ENCODE results near the gene METRN. TPM values are rescaled to one million over a fixed set of nuclear protein-coding genes. Genes with fewer than 3 reads are reported as not detected.

METRN gene
- polyA plus RNA-seq, 1 donor (not counting 4 experiments of a cell fraction or from before 2014, with no cell fraction given): 42.1 TPM

GRCh38 chr16:735982-736453, 21.1 kb downstream of the METRN start:
- Histone ChIP-seq H3K27me3 (ENCODE audit: control insufficient read depth, extremely low read depth, insufficient read depth, low read length) (no peaks in the 10 kb centered on the region), H3K9me1 (ENCODE audit: control insufficient read depth, extremely low read depth, insufficient read depth, low read length) (no peaks in the 10 kb centered on the region), H2AFZ (ENCODE audit: control insufficient read depth, low read length) (no peak overlapping the region), H3K4me3 (ENCODE audit: control insufficient read depth in 2 of 3, extremely low read depth in 1 of 3, insufficient read depth in 2 of 3, low read depth in 1 of 3, low read length in 3 of 3) (no peak overlapping the region), H3K4me2 (ENCODE audit: control insufficient read depth, extremely low read depth, insufficient read depth, low read depth, low read length) (no peak overlapping the region), H3K79me2 (ENCODE audit: control insufficient read depth, insufficient read depth, low read length) (peaks cover 12% of the 10 kb centered on the region), H3K36me3 (ENCODE audit: control insufficient read depth in 2 of 2, extremely low read depth in 1 of 2, insufficient read depth in 2 of 2, low read length in 2 of 2) (peaks cover 25 to 30% of the 10 kb centered on the region in 2 experiments), H3K27ac (ENCODE audit: control insufficient read depth, insufficient read depth, low read length) (no peak overlapping the region), H3K4me1 (ENCODE audit: control insufficient read depth, extremely low read depth, insufficient read depth, low read length) (peaks cover 14% of the 10 kb centered on the region), H4K20me1 (ENCODE audit: control insufficient read depth, extremely low read depth, insufficient read depth, low read length) (no peaks in the 10 kb centered on the region), H3K9ac (ENCODE audit: control insufficient read depth, extremely low read depth, insufficient read depth, low read length) (no peak overlapping the region), H3K9me3 (ENCODE audit: control insufficient read depth, low read depth, low read length) (no peaks in the 10 kb centered on the region)
- dilution Hi-C loops (cut with MboI; ENCODE audit: extremely low pct_ligation_motif_present, low sequenced_read_pairs): no loop called here
- TF ChIP-seq CTCF (optimal IDR thresholded peaks at IDR 0.05 in 1 of 3, IDR thresholded peaks at IDR 0.05 in 1 of 3, conservative IDR thresholded peaks at IDR 0.05 in 1 of 3; ENCODE audit: extremely low read depth in 1 of 3, insufficient read depth in 2 of 3, low read length in 3 of 3) (no peak), EZH2 (IDR thresholded peaks at IDR 0.05; ENCODE audit: low read length) (no peak)
- no peak for FAIRE-seq
- DNase-seq (ENCODE audit: low read depth, low spot score): no peak

- Histone ChIP-seq H3K27me3 (ENCODE audit: control insufficient read depth, extremely low read depth, insufficient read depth, low read length) (no peaks in the 10 kb centered on the region), H3K4me2 (ENCODE audit: control insufficient read depth, extremely low read depth, insufficient read depth, low read depth, low read length) (no peak overlapping the region), H3K9me3 (ENCODE audit: control insufficient read depth, low read depth, low read length) (no peaks in the 10 kb centered on the region), H3K9ac (ENCODE audit: control insufficient read depth, extremely low read depth, insufficient read depth, low read length) (no peak overlapping the region), H4K20me1 (ENCODE audit: control insufficient read depth, extremely low read depth, insufficient read depth, low read length) (no peaks in the 10 kb centered on the region), H3K27ac (ENCODE audit: control insufficient read depth, insufficient read depth, low read length) (no peak overlapping the region), H3K4me3 (ENCODE audit: control insufficient read depth in 2 of 3, extremely low read depth in 1 of 3, insufficient read depth in 2 of 3, low read depth in 1 of 3, low read length in 3 of 3) (no peak overlapping the region), H2AFZ (ENCODE audit: control insufficient read depth, low read length) (no peak overlapping the region), H3K9me1 (ENCODE audit: control insufficient read depth, extremely low read depth, insufficient read depth, low read length) (no peaks in the 10 kb centered on the region), H3K79me2 (ENCODE audit: control insufficient read depth, insufficient read depth, low read length) (peaks cover 12% of the 10 kb centered on the region), H3K36me3 (ENCODE audit: control insufficient read depth in 2 of 2, extremely low read depth in 1 of 2, insufficient read depth in 2 of 2, low read length in 2 of 2) (peaks cover 25 to 30% of the 10 kb centered on the region in 2 experiments), H3K4me1 (ENCODE audit: control insufficient read depth, extremely low read depth, insufficient read depth, low read length) (peaks cover 17% of the 10 kb centered on the region)
- no peak for DNase-seq (ENCODE audit: low read depth, low spot score)
- TF ChIP-seq CTCF (optimal IDR thresholded peaks at IDR 0.05 in 1 of 3, IDR thresholded peaks at IDR 0.05 in 1 of 3, conservative IDR thresholded peaks at IDR 0.05 in 1 of 3; ENCODE audit: extremely low read depth in 1 of 3, insufficient read depth in 2 of 3, low read length in 3 of 3) (no peak), EZH2 (IDR thresholded peaks at IDR 0.05; ENCODE audit: low read length) (no peak)
- dilution Hi-C loops (cut with MboI; ENCODE audit: extremely low pct_ligation_motif_present, low sequenced_read_pairs): no loop called here
- FAIRE-seq: no peak
Measured at GRCh38 chr16:736936-737481, 22.1 kb downstream of the METRN start.
